T-helper 2 cell treated with Interferon-gamma antibody and Interleukin-4, amounts not matched to agents 5 μg/mL and 100 μg/mL, for 36 hours (primary cell): ENCODE data around the gene SIX2.
A peak's percentile ranks its signal among the peaks of the same experiment; 100 is the strongest.

Experiments
- DNase-seq: peaks from one replicate; pipeline ENCODE4 v3.0.0; 2021; ENCODE audit warnings: low spot score
- H3K27ac Mint-ChIP-seq: one replicate; pipeline ENCODE4 v1.8.0; 2021; ENCODE audit warnings: mild to moderate bottlenecking, mixed read lengths
- H3K27me3 Mint-ChIP-seq: one replicate; pipeline ENCODE4 v1.8.0; 2021; ENCODE audit warnings: low read depth, mixed read lengths
- H3K36me3 Mint-ChIP-seq: one replicate; pipeline ENCODE4 v1.8.0; 2021; ENCODE audit warnings: low read depth, mixed read lengths
- H3K4me1 Mint-ChIP-seq: one replicate; pipeline ENCODE4 v1.8.0; 2021; ENCODE audit warnings: low read depth, mixed read lengths
- H3K4me3 Mint-ChIP-seq: one replicate; pipeline ENCODE4 v1.8.0; 2022; ENCODE audit warnings: mild to moderate bottlenecking, moderate library complexity, mixed read lengths
- H3K9me3 Mint-ChIP-seq: one replicate; pipeline ENCODE4 v1.8.0; 2021; ENCODE audit warnings: mixed read lengths

Gene SIX2

DNA sequence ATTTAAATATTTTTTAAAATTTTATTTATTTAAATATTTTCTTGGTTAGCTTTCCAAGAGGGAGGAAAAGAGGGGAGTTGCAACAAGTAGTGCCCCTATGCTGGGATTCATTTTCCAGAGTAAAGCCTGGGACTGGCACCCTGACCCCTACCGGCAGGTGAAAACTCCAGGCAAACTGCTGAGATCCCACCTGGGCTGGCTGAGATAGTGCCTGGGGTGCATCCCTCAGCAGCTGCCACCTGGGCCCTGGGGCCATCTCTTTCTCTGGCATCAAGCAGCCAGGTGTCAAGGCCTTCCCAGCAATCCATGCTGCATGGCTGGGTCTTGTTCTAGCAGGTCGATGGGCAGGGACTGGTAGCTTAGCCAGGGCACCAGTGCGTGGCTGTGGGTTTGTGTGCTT is 6.6 kb downstream of the SIX2 start:
- H3K36me3 Mint-ChIP-seq: peaks cover 2% of the 10 kb centered on the region
- H3K9me3 Mint-ChIP-seq: no peaks in the 10 kb centered on the region
- H3K27ac Mint-ChIP-seq: no peak overlapping the region
- DNase-seq: no peak
- peaks cover 93% of the 10 kb centered on the region for H3K27me3 Mint-ChIP-seq
- H3K4me3 Mint-ChIP-seq: no peak overlapping the region
- H3K4me1 Mint-ChIP-seq: peaks cover 9% of the 10 kb centered on the region

DNA sequence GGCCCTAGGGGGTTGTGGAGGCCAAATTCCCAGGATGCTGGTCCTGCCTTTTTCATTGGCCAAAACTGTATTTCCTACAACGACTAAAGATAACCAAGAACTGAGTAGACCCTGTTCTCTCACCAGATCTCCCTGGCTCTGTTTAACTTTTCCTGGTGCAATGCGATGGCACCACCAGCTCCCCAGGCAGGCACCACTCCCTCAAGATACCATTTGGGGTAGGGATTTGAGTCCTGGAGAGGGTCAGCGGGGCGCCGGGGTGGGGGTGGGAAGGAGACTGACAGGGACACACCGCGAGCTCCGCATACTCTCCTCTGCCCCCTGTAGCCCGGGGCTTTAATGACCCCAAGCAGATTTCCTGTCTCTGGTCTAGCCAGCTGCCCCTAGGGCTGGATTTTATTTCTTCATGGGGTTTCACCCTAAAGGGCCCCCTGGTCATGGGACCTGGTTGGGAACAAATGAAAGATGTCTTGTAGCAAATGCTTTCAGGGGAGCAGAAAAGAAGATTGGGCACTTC is 7.3 kb downstream of the SIX2 start:
- H3K36me3 Mint-ChIP-seq: peaks cover 2% of the 10 kb centered on the region
- peaks cover 93% of the 10 kb centered on the region for H3K27me3 Mint-ChIP-seq
- no peak for DNase-seq
- H3K4me3 Mint-ChIP-seq: peak overlapping the region; percentile 15
- H3K27ac Mint-ChIP-seq: no peak overlapping the region
- no peaks in the 10 kb centered on the region for H3K9me3 Mint-ChIP-seq
- peaks cover 9% of the 10 kb centered on the region for H3K4me1 Mint-ChIP-seq

DNA sequence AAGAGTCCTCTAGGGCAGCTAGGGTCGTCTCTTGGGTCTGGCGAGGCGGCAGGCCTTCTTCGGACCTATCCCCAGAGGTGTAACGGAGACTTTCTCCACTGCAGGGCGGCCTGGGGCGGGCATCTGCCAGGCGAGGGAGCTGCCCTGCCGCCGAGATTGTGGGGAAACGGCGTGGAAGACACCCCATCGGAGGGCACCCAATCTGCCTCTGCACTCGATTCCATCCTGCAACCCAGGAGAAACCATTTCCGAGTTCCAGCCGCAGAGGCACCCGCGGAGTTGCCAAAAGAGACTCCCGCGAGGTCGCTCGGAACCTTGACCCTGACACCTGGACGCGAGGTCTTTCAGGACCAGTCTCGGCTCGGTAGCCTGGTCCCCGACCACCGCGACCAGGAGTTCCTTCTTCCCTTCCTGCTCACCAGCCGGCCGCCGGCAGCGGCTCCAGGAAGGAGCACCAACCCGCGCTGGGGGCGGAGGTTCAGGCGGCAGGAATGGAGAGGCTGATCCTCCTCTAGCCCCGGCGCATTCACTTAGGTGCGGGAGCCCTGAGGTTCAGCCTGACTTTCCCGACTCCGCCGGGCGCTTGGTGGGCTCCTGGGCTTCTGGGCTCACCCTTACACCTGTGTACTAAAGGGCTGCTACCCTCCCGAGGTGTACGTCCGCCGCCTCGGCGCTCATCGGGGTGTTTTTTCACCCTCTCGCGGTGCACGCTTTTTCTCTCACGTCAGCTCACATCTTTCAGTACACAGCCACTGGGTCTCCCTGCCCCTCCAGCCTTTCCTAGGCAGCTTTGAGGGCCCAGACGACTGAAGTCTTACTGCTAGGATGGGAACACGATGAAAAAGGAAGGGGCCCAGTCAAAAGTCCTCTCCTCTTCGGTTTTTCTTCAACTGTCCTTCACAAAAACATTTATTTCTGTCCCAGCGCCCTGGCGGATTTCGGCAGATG is 8.1 kb downstream of the SIX2 start:
- Mint-ChIP-seq H3K36me3 (peaks cover 2% of the 10 kb centered on the region), H3K4me1 (peaks cover 6% of the 10 kb centered on the region), H3K27ac (no peak overlapping the region), H3K27me3 (peaks cover 92% of the 10 kb centered on the region), H3K9me3 (no peaks in the 10 kb centered on the region), H3K4me3 (peak overlapping the region; percentile 15)
- no peak for DNase-seq

DNA sequence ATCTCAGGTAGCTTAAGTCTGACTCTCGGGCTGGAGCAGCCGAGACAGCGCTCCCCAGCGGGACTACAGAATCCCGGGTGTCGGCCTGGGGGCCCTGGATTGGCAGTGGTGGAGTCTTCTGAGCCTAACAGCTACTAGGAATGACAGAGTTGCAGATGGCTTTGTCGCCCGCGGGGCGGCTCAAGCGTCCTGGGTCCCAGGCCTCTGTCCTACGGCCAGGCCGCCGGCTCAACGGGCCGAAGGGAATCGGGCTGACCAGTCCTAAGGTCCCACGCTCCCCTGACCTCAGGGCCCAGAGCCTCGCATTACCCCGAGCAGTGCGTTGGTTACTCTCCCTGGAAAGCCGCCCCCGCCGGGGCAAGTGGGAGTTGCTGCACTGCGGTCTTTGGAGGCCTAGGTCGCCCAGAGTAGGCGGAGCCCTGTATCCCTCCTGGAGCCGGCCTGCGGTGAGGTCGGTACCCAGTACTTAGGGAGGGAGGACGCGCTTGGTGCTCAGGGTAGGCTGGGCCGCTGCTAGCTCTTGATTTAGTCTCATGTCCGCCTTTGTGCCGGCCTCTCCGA is 8.8 kb downstream of the SIX2 start:
- Mint-ChIP-seq H3K9me3 (no peaks in the 10 kb centered on the region), H3K27ac (no peak overlapping the region), H3K4me1 (peaks cover 4% of the 10 kb centered on the region), H3K27me3 (peaks cover 92% of the 10 kb centered on the region), H3K4me3 (no peak overlapping the region), H3K36me3 (no peaks in the 10 kb centered on the region)
- DNase-seq: no peak

DNA sequence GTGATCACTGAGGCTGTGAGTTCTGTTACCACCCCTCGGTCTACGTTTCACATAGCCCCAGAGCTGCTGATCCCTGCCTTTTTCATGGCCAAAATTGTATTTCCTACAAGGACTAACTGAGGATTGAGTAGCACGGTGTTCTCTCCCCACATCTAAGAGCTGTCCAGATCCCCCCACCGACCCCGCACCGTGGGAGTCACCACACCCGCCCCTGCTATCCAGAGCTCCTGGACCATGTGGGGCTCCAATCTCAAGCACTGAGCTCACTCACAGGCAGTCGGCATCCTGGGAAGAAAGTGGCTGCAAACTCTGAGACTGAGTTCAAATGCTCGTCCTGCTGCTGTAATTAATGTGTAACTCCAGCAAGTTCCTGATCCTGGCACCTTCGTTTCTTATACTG is 9.7 kb downstream of the SIX2 start:
- no peak overlapping the region for H3K27ac Mint-ChIP-seq
- H3K4me1 Mint-ChIP-seq: peaks cover 4% of the 10 kb centered on the region
- peaks cover 92% of the 10 kb centered on the region for H3K27me3 Mint-ChIP-seq
- DNase-seq: no peak
- H3K9me3 Mint-ChIP-seq: no peaks in the 10 kb centered on the region
- H3K4me3 Mint-ChIP-seq: no peak overlapping the region
- H3K36me3 Mint-ChIP-seq: no peaks in the 10 kb centered on the region

DNA sequence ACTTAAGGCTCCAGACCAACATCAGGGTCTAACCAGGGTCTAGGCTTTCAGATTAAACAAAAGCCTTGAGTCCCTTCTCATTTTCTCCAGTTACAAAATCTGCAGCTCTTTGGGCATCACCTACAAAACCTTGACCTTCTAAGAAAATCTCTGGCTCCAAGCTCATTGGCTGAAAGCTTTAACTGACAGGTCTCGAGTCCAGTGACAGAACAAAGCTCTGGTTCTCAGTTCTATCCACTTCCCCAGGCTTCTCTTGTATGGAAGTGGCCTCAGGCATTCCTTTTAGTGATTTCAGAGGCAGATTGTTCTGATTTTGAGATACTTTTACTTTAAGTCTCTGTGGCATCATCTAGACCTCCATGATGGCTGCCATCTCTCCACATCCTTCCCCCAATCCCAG is 11.3 kb downstream of the SIX2 start:
- Mint-ChIP-seq H3K27me3 (peaks cover 91% of the 10 kb centered on the region), H3K27ac (no peak overlapping the region), H3K36me3 (no peaks in the 10 kb centered on the region), H3K9me3 (no peaks in the 10 kb centered on the region), H3K4me3 (no peak overlapping the region), H3K4me1 (peaks cover 4% of the 10 kb centered on the region)
- no peak for DNase-seq

DNA sequence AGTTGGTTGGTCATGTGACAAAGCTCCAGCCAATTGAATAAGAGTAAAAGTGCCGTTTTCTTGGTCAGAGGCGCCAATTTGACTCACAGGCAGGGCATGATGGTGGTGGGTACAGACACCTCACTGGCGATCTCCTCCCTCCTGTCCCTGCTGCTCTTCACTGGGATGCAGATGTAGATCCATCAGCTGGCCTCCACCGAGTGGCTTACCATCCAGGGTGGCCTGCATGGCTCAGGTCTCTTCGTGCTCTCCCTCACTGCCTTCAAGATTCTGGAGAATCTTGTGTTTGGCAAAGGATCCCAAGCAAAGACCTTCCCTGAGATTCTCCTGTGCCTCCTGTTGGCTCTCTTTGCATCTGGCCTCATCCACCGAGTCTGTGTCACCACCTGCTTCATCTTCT is 12.9 kb downstream of the SIX2 start:
- no peak overlapping the region for H3K4me3 Mint-ChIP-seq
- H3K27ac Mint-ChIP-seq: no peak overlapping the region
- DNase-seq: no peak
- no peaks in the 10 kb centered on the region for H3K9me3 Mint-ChIP-seq
- no peaks in the 10 kb centered on the region for H3K36me3 Mint-ChIP-seq
- no peaks in the 10 kb centered on the region for H3K4me1 Mint-ChIP-seq
- peaks cover 84% of the 10 kb centered on the region for H3K27me3 Mint-ChIP-seq

DNA sequence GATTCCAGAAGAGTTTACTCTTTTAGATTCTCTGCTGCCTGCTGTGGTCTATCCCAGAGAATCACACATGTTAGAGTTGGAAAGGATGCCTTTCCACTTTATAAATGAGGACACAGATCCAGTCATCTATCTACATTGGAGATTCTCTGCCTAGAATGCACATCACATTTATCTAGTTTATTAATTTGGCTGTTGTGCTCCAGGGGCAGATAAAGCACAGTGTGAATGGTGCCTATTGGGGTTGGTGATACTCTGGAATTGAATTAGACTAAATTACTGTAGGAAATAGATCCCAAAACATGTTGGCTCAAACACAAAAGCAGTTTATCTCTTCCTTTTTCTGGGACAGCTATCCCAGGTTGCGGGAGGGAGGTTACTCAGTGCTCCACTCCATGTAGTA is 14.9 kb downstream of the SIX2 start:
- Mint-ChIP-seq H3K4me3 (no peak overlapping the region), H3K4me1 (no peaks in the 10 kb centered on the region), H3K36me3 (no peaks in the 10 kb centered on the region), H3K9me3 (no peaks in the 10 kb centered on the region), H3K27me3 (peaks cover 80% of the 10 kb centered on the region), H3K27ac (no peak overlapping the region)
- DNase-seq: no peak

DNA sequence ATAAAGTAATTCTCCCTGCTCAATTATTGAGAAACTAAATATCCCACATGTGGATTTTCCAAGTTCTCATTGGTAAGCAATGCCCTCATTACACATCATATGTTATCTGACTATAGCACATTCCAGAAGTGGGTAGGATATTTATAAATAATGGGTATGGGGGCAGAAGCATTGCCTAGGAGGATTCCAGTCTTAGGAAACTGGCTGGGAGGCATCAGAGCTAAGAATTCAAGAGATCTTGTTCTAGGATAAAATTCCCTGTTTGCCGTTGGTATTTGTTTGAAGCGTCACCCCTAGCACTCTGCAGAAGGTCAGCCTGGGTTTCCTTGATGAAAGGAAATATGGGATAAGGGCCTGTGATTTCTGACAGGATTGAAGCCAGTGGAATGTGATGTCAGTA is 20.1 kb downstream of the SIX2 start:
- Mint-ChIP-seq H3K36me3 (no peaks in the 10 kb centered on the region), H3K9me3 (no peaks in the 10 kb centered on the region), H3K27ac (no peak overlapping the region), H3K4me1 (no peaks in the 10 kb centered on the region), H3K4me3 (no peak overlapping the region), H3K27me3 (peaks cover 56% of the 10 kb centered on the region)
- DNase-seq: no peak

DNA sequence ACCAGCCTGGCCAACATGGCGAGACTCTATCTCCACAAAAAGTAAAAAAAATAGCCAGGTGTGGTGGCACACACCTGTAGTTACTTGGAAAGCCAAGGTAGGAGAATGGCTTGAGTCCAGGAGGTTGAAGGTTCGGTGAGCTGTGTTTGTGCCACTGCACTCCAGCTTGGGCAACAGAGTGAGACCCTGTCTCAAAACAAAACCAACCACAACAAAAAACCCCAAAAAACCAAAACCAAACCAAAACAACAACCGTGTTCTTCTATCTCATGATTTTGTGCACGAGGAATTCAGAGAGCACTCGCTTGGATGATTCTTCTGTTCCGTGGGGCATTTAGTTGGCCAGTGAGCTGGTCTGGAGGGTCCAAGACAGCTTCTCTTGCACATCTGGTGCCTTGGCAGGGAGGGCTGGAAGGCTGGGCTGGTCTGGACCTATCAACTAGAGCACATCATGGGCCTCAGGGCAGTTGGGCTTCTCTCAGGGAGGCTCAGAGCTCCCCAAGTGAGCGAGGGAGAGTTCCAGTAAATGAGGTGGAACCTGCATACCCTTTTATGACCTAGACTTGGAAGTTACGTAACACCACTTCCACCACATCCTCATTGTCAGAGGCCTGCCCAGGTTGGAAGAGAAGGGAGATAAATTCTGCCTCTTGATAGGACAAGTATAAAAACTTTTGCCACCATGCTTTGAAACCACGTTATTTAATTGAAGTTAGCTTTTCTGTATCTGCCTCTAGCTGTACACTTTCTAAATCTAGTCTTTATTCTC is 25.2 kb downstream of the SIX2 start:
- Mint-ChIP-seq H3K27me3 (peaks cover 32% of the 10 kb centered on the region), H3K27ac (no peak overlapping the region), H3K4me1 (no peaks in the 10 kb centered on the region), H3K4me3 (no peak overlapping the region), H3K9me3 (no peaks in the 10 kb centered on the region), H3K36me3 (no peaks in the 10 kb centered on the region)
- DNase-seq: no peak

DNA sequence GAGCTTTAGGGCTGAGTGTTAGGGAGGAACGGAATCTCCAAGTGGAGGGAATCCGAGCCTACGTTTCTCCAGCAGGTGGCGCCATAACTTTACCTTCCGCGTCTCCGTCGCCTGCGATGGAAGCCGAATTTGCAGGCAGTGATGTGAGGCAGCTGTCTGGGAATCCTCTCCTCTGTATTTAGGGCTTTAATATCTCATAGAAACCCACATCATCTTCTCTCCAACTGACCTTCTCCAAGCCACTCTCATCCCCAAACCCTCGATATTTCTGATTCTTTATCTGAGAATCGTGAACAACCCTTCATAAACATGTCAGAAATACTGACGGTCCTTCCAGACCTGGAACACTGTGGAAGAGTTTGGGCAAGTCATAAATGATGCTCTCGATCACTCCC is 27.5 kb downstream of the SIX2 start:
- Mint-ChIP-seq H3K27me3 (peaks cover 26% of the 10 kb centered on the region), H3K9me3 (no peaks in the 10 kb centered on the region), H3K36me3 (no peaks in the 10 kb centered on the region), H3K4me1 (no peaks in the 10 kb centered on the region), H3K4me3 (no peak overlapping the region), H3K27ac (no peak overlapping the region)
- peak; percentile 47 for DNase-seq

DNA sequence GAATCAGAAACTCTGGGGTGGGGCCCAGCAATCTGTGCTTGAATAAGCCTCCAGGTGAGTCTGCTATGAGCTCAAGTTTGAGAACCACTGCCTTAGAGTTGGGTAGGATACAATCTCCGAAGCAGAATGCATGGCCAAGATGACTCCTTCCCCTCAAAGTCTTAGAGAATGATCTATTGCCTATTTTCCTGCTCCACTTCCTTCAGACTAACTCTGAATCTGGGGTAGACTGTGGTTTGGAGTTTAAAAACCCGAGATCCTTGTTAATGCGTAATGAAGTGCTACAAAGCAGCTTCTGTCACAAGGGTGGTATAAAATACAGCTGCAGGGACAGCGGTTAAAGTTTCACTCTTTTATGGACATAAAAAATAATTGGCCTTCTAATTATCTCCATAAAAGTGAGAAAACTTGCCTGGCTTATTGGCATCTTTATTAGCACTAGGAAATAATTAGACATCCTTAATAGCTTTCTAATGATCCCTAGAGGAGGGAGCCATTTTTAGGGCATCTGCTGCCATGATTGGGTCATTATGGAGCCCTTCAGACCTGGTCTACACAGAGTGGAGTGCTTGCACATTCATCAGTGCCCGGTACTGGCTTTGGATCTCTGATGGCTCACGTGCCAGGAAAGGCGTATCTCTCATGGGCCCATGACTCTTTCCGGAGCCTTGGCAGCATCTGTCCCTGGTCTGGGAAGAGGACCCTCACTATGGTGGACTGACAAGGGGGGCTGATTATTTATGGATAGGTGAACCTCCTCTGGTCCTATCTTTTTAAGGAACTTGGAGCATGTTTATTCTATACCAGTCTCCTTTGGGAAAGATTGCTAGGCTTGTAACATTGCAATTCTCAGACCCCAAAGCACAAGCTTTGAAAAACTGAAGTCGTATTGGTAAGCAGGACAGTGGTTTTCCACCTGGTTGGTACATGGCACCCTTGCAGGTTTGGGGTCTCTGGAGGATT is 28.2 kb downstream of the SIX2 start:
- Mint-ChIP-seq H3K9me3 (no peaks in the 10 kb centered on the region), H3K4me1 (no peaks in the 10 kb centered on the region), H3K27ac (no peak overlapping the region), H3K36me3 (no peaks in the 10 kb centered on the region), H3K4me3 (no peak overlapping the region), H3K27me3 (peaks cover 24% of the 10 kb centered on the region)
- no peak for DNase-seq

DNA sequence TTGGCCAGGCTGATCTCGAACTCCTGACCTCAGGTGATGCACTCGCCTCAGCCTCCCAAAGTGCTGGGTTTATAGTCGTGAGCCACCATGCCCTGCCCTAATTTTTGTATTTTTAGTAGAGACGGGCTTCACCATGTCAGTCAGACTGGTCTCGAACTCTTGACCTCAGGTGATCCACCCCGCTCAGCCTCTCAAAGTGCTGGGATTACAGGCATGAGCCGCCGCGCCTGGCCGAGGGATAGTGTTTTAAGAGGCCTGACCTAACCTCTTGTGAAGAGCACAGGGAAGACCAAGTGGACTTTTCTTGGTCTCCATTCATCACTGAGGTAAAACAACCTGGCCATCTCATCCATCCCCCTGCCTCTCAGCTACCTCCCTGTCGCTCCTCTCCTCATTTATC is 29.7 kb downstream of the SIX2 start:
- H3K9me3 Mint-ChIP-seq: no peaks in the 10 kb centered on the region
- no peaks in the 10 kb centered on the region for H3K4me1 Mint-ChIP-seq
- no peak overlapping the region for H3K27ac Mint-ChIP-seq
- no peaks in the 10 kb centered on the region for H3K36me3 Mint-ChIP-seq
- no peak for DNase-seq
- peaks cover 21% of the 10 kb centered on the region for H3K27me3 Mint-ChIP-seq
- no peak overlapping the region for H3K4me3 Mint-ChIP-seq
